ENCODE measurements around the gene NEURL3.
"Not testable (repeated sequence)": the region's sequence is repeated elsewhere in the genome, so short reads cannot be mapped to it uniquely, and the experiment has no call there.

NEURL3 gene

GRCh38 chr2:96477458-96477857 is 27.7 kb downstream of the NEURL3 start:
- no peak for DNase-seq

GRCh38 chr2:96471772-96472171 is 33.4 kb downstream of the NEURL3 start:
- no peak for DNase-seq

- DNase-seq = peak; percentile 48
These were observed 34.5 kb downstream of the NEURL3 start for GRCh38 chr2:96470636-96471035.

GRCh38 chr2:96470109-96470508 is 35.0 kb downstream of the NEURL3 start:
- DNase-seq = no peak

GRCh38 chr2:96468904-96469303 is 36.3 kb downstream of the NEURL3 start:
- DNase-seq = no peak

GRCh38 chr2:96464651-96465050 is 40.5 kb downstream of the NEURL3 start:
- DNase-seq = no peak

- no peak for DNase-seq
These were observed 41.1 kb downstream of the NEURL3 start for GRCh38 chr2:96464061-96464460.

GRCh38 chr2:96463119-96463518 is 42.0 kb downstream of the NEURL3 start:
- DNase-seq = no peak

- DNase-seq = not testable (repeated sequence)
These were observed 43.5 kb downstream of the NEURL3 start for GRCh38 chr2:96461616-96462015.

GRCh38 chr2:96452053-96452452 is 53.1 kb downstream of the NEURL3 start:
- DNase-seq = no peak

- no peak for DNase-seq
These were observed 55.5 kb downstream of the NEURL3 start for GRCh38 chr2:96449637-96450036.

GRCh38 chr2:96449174-96449573 is 56.0 kb downstream of the NEURL3 start:
- DNase-seq = no peak

GRCh38 chr2:96447726-96448125 is 57.4 kb downstream of the NEURL3 start:
- no peak for DNase-seq
